Left lung (tissue), 10 donors: ENCODE measurements around the gene UTF1. TPM values are rescaled to one million over a fixed set of nuclear protein-coding genes. Genes with fewer than 3 reads are reported as not detected.
"Not testable (repeated sequence)": the region's sequence is repeated elsewhere in the genome, so short reads cannot be mapped to it uniquely, and the experiment has no call there.

Experiments
- ATAC-seq: fragments of 200-7000 bp; cut with Tn5 transposase; one replicate; pipeline ENCODE4 v1.9.1; 2020; ENCODE audit warnings: moderate library complexity
- DNase-seq, 4 donors: peaks; one replicate each; pipeline ENCODE4 v3.0.0-alpha.2; 2013 to 2020
- H3K27ac ChIP-seq, 2 donors: fragments of 200-600 bp; sonication (generic) in 1 of 2; one replicate each; pipeline versions ENCODE4 v1.5.0 to v1.8.0; 2020 to 2021
- H3K27me3 ChIP-seq, 2 donors: fragments of 200-600 bp; sonication (generic) in 1 of 2; one replicate each; pipeline versions ENCODE4 v1.5.0 to v1.8.0; 2020 to 2021
- H3K36me3 ChIP-seq, 2 donors: fragments of 200-600 bp; sonication (generic) in 1 of 2; one replicate each; pipeline versions ENCODE4 v1.5.0 to v1.8.0; 2020 to 2021
- H3K4me1 ChIP-seq, 2 donors: fragments of 200-600 bp; one replicate each; pipeline ENCODE4 v1.8.0; 2021
- H3K4me3 ChIP-seq, 2 donors: fragments of 200-600 bp; sonication (generic) in 1 of 2; one replicate each; pipeline versions ENCODE4 v1.5.0 to v1.8.0; 2020 to 2021; ENCODE audit warnings: mild to moderate bottlenecking in 1 of 2
- H3K9me3 ChIP-seq, 2 donors: fragments of 200-600 bp; sonication (generic) in 1 of 2; one replicate each; pipeline versions ENCODE4 v1.5.0 to v1.8.0; 2020 to 2021
- intact Hi-C, 2 donors: fragments of 100-400 bp; cut with DNase I; formaldehyde crosslinking; loops; one replicate each; pipeline versions ENCODE4 v1.11.2 to v1.14.2; 2022
- polyA plus RNA-seq, 6 donors: library from polyadenylated mRNA; unstranded; fragments of 120-200 nt; gene quantifications; one replicate each; pipeline ENCODE4 v1.2.1, GENCODE V29; 2013; ENCODE audit not compliant: insufficient read length in 6 of 6
- total RNA-seq, 2 donors: library from RNA; stranded (reverse); fragmentation: NEBNext Ultra II Directional; extraction: Animal tissue kit (Norgen Biotek cat#: 25700); gene quantifications; one replicate each; pipeline ENCODE4 v1.2.1, GENCODE V29; 2021
- TF ChIP-seq, protein P1 (sequence below), 2 donors: fragments of 200-600 bp; sonication (generic) in 1 of 2; IDR thresholded peaks; one replicate each; pipeline versions ENCODE4 v1.5.0 to v1.8.0; 2021; ENCODE audit warnings: antibody characterized with exemption in 2 of 2
- donor health status: DM: no; HTN: yes; CAD: no.
- donor health status: DM: no; HTN: no; CAD: no.

Gene UTF1
- total and polyA plus RNA-seq, 8 donors = not detected

DNA sequence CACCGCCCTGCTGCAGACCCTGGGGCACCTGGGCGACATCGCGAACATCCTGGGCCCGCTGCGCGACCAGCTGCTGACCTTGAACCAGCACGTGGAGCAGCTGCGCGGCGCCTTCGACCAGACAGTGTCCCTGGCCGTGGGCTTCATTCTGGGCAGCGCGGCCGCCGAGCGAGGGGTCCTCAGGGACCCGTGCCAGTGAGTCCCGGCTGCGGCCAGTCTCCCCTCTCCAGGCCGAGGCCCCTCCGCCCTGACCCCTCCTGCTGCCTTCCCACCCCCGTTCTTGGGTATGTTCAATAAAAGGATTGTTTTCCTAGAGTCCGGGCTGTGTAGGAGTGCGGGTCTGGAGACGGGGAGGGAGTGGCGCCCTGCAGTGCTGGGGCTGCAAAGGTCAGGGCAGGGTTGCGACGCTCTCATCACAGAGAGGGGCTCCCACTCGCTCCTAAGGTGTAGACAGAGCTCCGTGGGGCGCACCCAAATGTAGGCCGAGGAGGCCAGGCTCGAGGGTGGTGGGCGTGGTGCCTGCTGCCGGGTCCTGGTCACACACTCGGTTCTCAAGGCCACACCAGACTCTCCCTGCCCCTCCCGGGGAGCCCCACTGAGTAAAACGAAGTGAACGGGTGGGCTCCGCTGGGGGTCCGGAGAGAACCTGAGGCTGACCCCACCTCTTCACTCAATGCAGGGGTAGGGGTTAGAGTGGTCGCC, 1.4 kb downstream of the UTF1 start:
- ATAC-seq (no peak), DNase-seq (no peak)
- H3K4me3 ChIP-seq = no peak overlapping the region
- no peak overlapping the region for H3K27ac ChIP-seq
- H3K27me3 ChIP-seq = peaks cover 65 to 100% of the 10 kb centered on the region in 2 donors
- no peaks in the 10 kb centered on the region for H3K36me3 ChIP-seq
- intact Hi-C loops = no loop called here
- H3K9me3 ChIP-seq = no peaks in the 10 kb centered on the region
- peaks cover 2 to 30% of the 10 kb centered on the region in 2 donors for H3K4me1 ChIP-seq
- TF ChIP-seq, protein P1, sequence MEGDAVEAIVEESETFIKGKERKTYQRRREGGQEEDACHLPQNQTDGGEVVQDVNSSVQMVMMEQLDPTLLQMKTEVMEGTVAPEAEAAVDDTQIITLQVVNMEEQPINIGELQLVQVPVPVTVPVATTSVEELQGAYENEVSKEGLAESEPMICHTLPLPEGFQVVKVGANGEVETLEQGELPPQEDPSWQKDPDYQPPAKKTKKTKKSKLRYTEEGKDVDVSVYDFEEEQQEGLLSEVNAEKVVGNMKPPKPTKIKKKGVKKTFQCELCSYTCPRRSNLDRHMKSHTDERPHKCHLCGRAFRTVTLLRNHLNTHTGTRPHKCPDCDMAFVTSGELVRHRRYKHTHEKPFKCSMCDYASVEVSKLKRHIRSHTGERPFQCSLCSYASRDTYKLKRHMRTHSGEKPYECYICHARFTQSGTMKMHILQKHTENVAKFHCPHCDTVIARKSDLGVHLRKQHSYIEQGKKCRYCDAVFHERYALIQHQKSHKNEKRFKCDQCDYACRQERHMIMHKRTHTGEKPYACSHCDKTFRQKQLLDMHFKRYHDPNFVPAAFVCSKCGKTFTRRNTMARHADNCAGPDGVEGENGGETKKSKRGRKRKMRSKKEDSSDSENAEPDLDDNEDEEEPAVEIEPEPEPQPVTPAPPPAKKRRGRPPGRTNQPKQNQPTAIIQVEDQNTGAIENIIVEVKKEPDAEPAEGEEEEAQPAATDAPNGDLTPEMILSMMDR (IDR thresholded peaks at IDR 0.05) = no peak

DNA sequence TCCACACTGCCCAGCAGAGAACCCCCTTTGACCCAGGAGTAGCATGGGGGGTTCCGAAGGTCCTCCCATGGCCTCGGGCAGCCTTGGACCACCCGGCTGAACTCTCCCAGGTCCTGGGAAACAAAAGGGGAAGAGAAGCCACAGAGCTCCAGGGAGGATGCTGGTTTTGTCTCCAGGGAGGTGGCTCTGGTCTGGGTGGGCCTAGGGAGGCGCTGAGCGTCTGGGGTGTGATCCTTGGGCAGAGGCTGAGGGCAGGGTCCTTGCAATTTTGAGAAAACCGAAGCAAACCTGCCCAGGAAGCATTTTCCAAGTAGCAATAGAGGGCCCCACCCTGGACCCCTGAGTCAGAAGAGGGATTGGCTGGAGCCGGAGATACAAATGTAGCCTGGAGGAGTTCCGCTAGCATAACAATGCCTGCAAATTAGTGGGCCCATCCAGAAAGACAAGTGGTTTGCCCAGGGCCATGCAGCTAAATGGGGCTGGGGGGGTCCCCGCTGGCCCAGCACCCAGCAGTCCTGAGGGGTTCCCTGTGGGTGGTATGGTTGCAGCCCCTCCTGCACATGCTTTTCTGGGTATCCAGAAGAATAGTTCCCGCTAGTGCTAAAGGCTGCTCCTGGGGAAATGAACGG, 2.0 kb downstream of the UTF1 start:
- intact Hi-C loops = no loop called here
- Histone ChIP-seq H3K27me3 (peaks cover 71 to 100% of the 10 kb centered on the region in 2 donors), H3K4me3 (no peak overlapping the region), H3K4me1 (peaks cover 9 to 37% of the 10 kb centered on the region in 2 donors), H3K36me3 (no peaks in the 10 kb centered on the region), H3K9me3 (no peaks in the 10 kb centered on the region), H3K27ac (no peak overlapping the region)
- ATAC-seq = no peak
- no peak for DNase-seq
- TF ChIP-seq, protein P1 (IDR thresholded peaks at IDR 0.05) = no peak

DNA sequence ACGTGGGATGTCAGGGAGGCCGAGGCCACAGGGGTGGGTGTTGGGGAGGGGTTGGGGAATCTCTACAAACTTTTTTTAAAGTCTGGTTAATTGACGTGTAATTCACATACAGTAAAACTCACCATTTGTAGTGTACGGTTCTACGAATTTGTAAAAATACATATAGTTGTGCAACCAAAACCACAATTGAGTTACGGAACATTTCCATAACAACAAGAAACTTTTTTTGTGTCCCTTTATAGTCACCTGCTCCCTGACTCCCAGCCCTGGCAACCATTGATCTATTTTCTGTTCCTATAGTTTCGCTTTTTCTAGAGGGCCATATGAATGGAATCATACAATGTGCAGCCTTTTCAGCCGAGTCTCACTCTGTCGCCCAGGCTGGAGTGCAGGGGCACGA, 4.8 kb downstream of the UTF1 start:
- H3K27ac ChIP-seq, ATAC-seq, H3K9me3 ChIP-seq, DNase-seq, H3K36me3 ChIP-seq, intact Hi-C loops: not testable (repeated sequence)
- H3K4me1 ChIP-seq = peaks cover 10 to 48% of the 10 kb centered on the region in 2 donors
- peaks cover 78 to 100% of the 10 kb centered on the region in 2 donors for H3K27me3 ChIP-seq
- peak overlapping the region in 1 of 2 donors; percentile 46 for H3K4me3 ChIP-seq

DNA sequence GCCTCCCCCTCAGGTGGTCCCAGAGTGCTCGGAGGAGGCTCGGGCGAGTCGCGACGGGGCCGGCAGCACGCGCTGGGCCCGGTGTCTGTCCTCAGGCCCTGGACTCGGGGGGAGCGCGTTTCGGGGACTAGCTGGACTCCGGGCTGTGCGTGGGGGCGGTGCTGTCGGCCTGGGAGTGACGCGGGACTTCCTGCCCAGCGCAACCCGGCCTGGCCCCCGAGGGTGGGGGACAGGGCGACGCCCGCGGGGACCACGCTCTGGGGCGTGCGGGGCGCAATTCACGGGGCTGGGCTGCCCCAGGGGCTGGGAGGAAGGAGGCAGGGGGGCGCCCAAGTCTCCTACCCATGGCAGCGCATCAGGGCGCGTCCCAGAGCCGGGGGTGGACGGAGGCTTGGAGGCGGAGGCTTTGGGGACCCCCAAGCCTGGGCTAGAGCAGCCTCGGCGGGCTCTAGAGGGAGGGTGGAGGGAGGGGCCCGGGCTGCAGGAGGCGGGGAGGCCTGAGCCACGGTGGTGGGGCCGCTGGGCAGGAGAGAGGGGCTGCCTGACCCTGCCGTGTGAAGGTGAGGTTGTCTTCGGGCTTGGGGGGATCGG, 5.3 kb downstream of the UTF1 start:
- H3K27me3 ChIP-seq = peaks cover 73 to 100% of the 10 kb centered on the region in 2 donors
- peak overlapping the region in 1 of 2 donors; percentile 73 for H3K27ac ChIP-seq
- intact Hi-C loops = no loop called here
- TF ChIP-seq, protein P1 (IDR thresholded peaks at IDR 0.05) = no peak
- peak overlapping the region in 1 of 2 donors; percentile 46 for H3K4me3 ChIP-seq
- ATAC-seq (peak; percentile 33), DNase-seq (no peak)
- no peaks in the 10 kb centered on the region for H3K9me3 ChIP-seq
- peaks cover 10 to 42% of the 10 kb centered on the region in 2 donors for H3K4me1 ChIP-seq
- H3K36me3 ChIP-seq = no peaks in the 10 kb centered on the region

DNA sequence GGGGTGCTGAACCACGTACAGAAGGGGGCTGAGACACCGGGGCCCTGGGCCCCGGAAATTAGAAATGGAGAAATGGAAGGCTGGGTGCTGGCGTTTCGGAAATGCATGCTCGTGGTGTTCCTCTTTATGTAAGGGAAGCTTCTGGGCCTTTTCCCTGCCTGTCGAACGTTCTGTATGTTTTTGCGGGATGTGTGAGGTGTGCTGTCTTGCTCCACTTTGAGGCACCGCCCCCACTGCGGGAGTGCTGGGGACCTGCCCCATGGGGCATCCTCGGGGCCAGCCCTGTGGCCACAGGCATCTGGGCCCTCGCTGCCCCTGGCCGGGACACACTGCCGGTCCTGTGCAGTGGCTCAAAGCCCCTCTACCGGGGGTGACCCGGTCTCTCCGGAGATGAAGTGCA, 5.9 kb downstream of the UTF1 start:
- peaks cover 67 to 100% of the 10 kb centered on the region in 2 donors for H3K27me3 ChIP-seq
- intact Hi-C loops = no loop called here
- DNase-seq = no peak
- H3K27ac ChIP-seq = peak overlapping the region in 1 of 2 donors; percentile 73
- TF ChIP-seq, protein P1 (IDR thresholded peaks at IDR 0.05) = no peak
- no peaks in the 10 kb centered on the region for H3K36me3 ChIP-seq
- peaks cover 10 to 41% of the 10 kb centered on the region in 2 donors for H3K4me1 ChIP-seq
- peak; percentile 37 for ATAC-seq
- H3K9me3 ChIP-seq = no peaks in the 10 kb centered on the region
- H3K4me3 ChIP-seq = peak overlapping the region in 1 of 2 donors; percentile 46
